A673 (cell line): ENCODE results near the gene ABCD2. TPM values are rescaled to one million over a fixed set of nuclear protein-coding genes. Genes with fewer than 3 reads are reported as not detected.
"Not testable (repeated sequence)": the region's sequence is repeated elsewhere in the genome, so short reads cannot be mapped to it uniquely, and the experiment has no call there.

ENCODE experiments used
- BruUV-seq: library from RNA; stranded (reverse); fragments of 400-500 nt; replicated peaks from 2 replicates; lab custom pipeline; 2021; lab: Mats Ljungman, UMichigan
- CTCF ChIA-PET: fragments of 300-600 bp; sonication (Branson Sonifier 250); formaldehyde crosslinking; loops from one replicate; lab custom pipeline; 2022; ENCODE audit warnings: antibody characterized with exemption; lab: Charles Lee
- POLR2A ChIA-PET: fragments of 300-600 bp; sonication (Branson Sonifier 250); formaldehyde crosslinking; loops from one replicate; lab custom pipeline; 2022; ENCODE audit warnings: antibody characterized with exemption; ENCODE audit not compliant: low non-redundant PET; lab: Charles Lee
- DNase-seq: peaks from one replicate; pipeline ENCODE4 v3.0.0-alpha.2; 2015; ENCODE audit warnings: low spot score
- H3K27ac ChIP-seq: fragments of 200-600 bp; sonication (generic); 2 replicates; pipeline ENCODE4 v1.5.1; 2016; ENCODE audit warnings: mixed run types, low read depth, mild to moderate bottlenecking, mixed read lengths, antibody characterized with exemption, low read length; ENCODE audit not compliant: poor library complexity, severe bottlenecking
- H3K27me3 ChIP-seq: fragments of 200-600 bp; sonication (generic); replicated peaks from 2 replicates; pipeline ENCODE4 v1.6.1; 2017; ENCODE audit warnings: mixed run types, low read depth, mild to moderate bottlenecking, mixed read lengths, antibody characterized with exemption, low read length; ENCODE audit not compliant: insufficient read depth, poor library complexity
- H3K36me3 ChIP-seq: fragments of 200-600 bp; sonication (generic); 2 replicates; pipeline ENCODE4 v1.6.1; 2016; ENCODE audit warnings: mixed run types, mild to moderate bottlenecking, mixed read lengths, antibody characterized with exemption, low read length; ENCODE audit not compliant: insufficient read depth, poor library complexity, severe bottlenecking
- H3K4me1 ChIP-seq: fragments of 200-600 bp; sonication (generic); 2 replicates; pipeline ENCODE4 v1.6.1; 2017; ENCODE audit warnings: mixed run types, mild to moderate bottlenecking, mixed read lengths, antibody characterized with exemption, low read length; ENCODE audit not compliant: insufficient read depth, poor library complexity, severe bottlenecking
- H3K4me3 ChIP-seq: fragments of 200-600 bp; sonication (generic); 2 replicates; pipeline ENCODE4 v1.5.1; 2016; ENCODE audit warnings: low read depth, mixed run types, mild to moderate bottlenecking, mixed read lengths, low read length; ENCODE audit not compliant: poor library complexity, severe bottlenecking
- H3K9me3 ChIP-seq: fragments of 200-600 bp; sonication (generic); 2 replicates; pipeline ENCODE4 v1.6.1; 2016; ENCODE audit warnings: mixed run types, low read depth, mild to moderate bottlenecking, mixed read lengths, antibody characterized with exemption, low read length; ENCODE audit not compliant: poor library complexity, severe bottlenecking
- CTCF ChIP-seq: fragments of 300-800, 200-600 bp; sonication (generic); conservative IDR thresholded peaks from 2 replicates; pipeline ENCODE4 v1.5.1; 2017; ENCODE audit warnings: low read depth, mild to moderate bottlenecking, antibody characterized with exemption, low read length, moderate library complexity, mixed read lengths
- EZH2 ChIP-seq: fragments of 200-600 bp; sonication (generic); IDR thresholded peaks from 2 replicates; pipeline ENCODE4 v1.6.1; 2017; ENCODE audit warnings: borderline replicate concordance, low read depth, mild to moderate bottlenecking, mixed read lengths, antibody characterized with exemption, low read length; ENCODE audit not compliant: poor library complexity, severe bottlenecking
- intact Hi-C: fragments of 100-400 bp; cut with micrococcal nuclease; formaldehyde crosslinking; loops from one replicate; pipeline ENCODE4 v1.10.0; 2022; ENCODE audit not compliant: unreplicated experiment
- total RNA-seq: library from RNA; stranded (reverse); gene quantifications from 2 replicates; pipeline ENCODE4 v1.2.3, GENCODE V29; 2021

The ABCD2 gene
- total RNA-seq, 1 experiment from 2014 or later = not detected

GRCh38 chr12:39571351-39571750 is 48.3 kb downstream of the ABCD2 start:
- ChIA-PET POLR2A (no interaction called here), CTCF (interaction anchor here (0.6 kb wide), 1 partner anchor 49 kb away, joined by 7 read pairs; no protein-coding TSS in a partner anchor)
- no TSS peak for BruUV-seq
- TF ChIP-seq CTCF (no peak), EZH2 (no peak)
- no peaks in the 10 kb centered on the region for H3K4me1 ChIP-seq
- no peaks in the 10 kb centered on the region for H3K27me3 ChIP-seq
- no peak for DNase-seq
- H3K36me3 ChIP-seq = no peaks in the 10 kb centered on the region
- no peak overlapping the region for H3K27ac ChIP-seq
- intact Hi-C loops = no loop called here
- H3K4me3 ChIP-seq = no peak overlapping the region
- no peaks in the 10 kb centered on the region for H3K9me3 ChIP-seq

- no peaks in the 10 kb centered on the region for H3K9me3 ChIP-seq
- TF ChIP-seq CTCF = no peak
- no peak for TF ChIP-seq EZH2
- H3K4me3 ChIP-seq = no peak overlapping the region
- no peak for DNase-seq
- no TSS peak for BruUV-seq
- no peaks in the 10 kb centered on the region for H3K4me1 ChIP-seq
- no peak overlapping the region for H3K27ac ChIP-seq
- ChIA-PET CTCF (no interaction called here), POLR2A (no interaction called here)
- intact Hi-C loops = no loop called here
- no peaks in the 10 kb centered on the region for H3K36me3 ChIP-seq
- no peaks in the 10 kb centered on the region for H3K27me3 ChIP-seq
These were observed 66.1 kb downstream of the ABCD2 start for GRCh38 chr12:39553476-39553875.

GRCh38 chr12:39544211-39544610 is 75.4 kb downstream of the ABCD2 start:
- CTCF ChIA-PET, H3K4me3 ChIP-seq, H3K27me3 ChIP-seq, intact Hi-C loops, H3K9me3 ChIP-seq, H3K4me1 ChIP-seq, H3K27ac ChIP-seq, DNase-seq, BruUV-seq, H3K36me3 ChIP-seq, POLR2A ChIA-PET: not testable (repeated sequence)

GRCh38 chr12:39541471-39541870 is 78.1 kb downstream of the ABCD2 start:
- no peak overlapping the region for H3K27ac ChIP-seq
- ChIA-PET CTCF (no interaction called here), POLR2A (no interaction called here)
- no peaks in the 10 kb centered on the region for H3K9me3 ChIP-seq
- H3K27me3 ChIP-seq = no peaks in the 10 kb centered on the region
- no peaks in the 10 kb centered on the region for H3K4me1 ChIP-seq
- BruUV-seq = no TSS peak
- intact Hi-C loops = no loop called here
- TF ChIP-seq EZH2 (no peak), CTCF (no peak)
- DNase-seq = no peak
- H3K36me3 ChIP-seq = no peaks in the 10 kb centered on the region
- H3K4me3 ChIP-seq = no peak overlapping the region
